ENCODE data around the gene EMX1. TPM values are rescaled to one million over a fixed set of nuclear protein-coding genes. Genes with fewer than 3 reads are reported as not detected.

EMX1 gene
- total RNA-seq, result not detected in 2 replicates

- intact Hi-C loops (cut with micrococcal nuclease), result loop anchor here (5.0 kb wide), 1 partner anchor 55 kb away; no protein-coding TSS in a partner anchor
- no peaks in the 10 kb centered on the region for H3K9me3 Mint-ChIP-seq
- H3K4me1 Mint-ChIP-seq (ENCODE audit: low read depth), result peaks cover 8% of the 10 kb centered on the region
- H3K27ac Mint-ChIP-seq, result no peak within 1 kb of the TSS
- H3K36me3 Mint-ChIP-seq (ENCODE audit: low read depth), result no peaks in the 10 kb centered on the region
- no peak for DNase-seq (ENCODE audit: low spot score)
- H3K27me3 Mint-ChIP-seq (ENCODE audit: low read depth), result peaks cover 71% of the 10 kb centered on the region
- H3K4me3 Mint-ChIP-seq (ENCODE audit: low read depth), result peak within 1 kb of the TSS; percentile 41
These were observed at the start of gene EMX1 for GRCh38 chr2:72917138-72917876. EMX1 (plus strand) TSS chr2:72917519; CDS start chr2:72917853, 334 bp downstream.

DNA sequence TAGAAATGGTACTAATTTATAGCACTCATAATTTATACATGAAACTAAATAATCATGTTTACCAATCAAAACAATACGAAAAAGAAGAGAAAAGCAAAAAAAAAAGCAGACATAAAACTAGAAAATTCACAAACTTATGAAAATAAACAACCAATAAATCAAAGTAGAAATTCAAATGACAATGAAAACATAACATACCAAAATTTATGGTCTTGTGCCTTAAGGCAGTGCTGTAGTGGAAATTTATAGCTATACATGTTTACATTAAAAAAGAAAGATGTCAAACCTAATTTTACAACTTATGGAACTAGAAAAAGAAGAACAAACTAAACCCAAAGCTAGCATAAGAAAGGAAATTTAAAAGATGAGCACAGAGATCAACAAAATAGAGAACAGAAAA, 46.3 kb upstream of the EMX1 start:
- H3K9me3 Mint-ChIP-seq, result no peaks in the 10 kb centered on the region
- H3K4me3 Mint-ChIP-seq (ENCODE audit: low read depth), result no peak overlapping the region
- H3K27me3 Mint-ChIP-seq (ENCODE audit: low read depth), result peaks cover 35% of the 10 kb centered on the region

GRCh38 chr2:72871880-72872279, 45.4 kb upstream of the EMX1 start:
- peaks cover 35% of the 10 kb centered on the region for H3K27me3 Mint-ChIP-seq (ENCODE audit: low read depth)

More for the DNA sequence above, 46.3 kb upstream of the EMX1 start:
- intact Hi-C loops (cut with micrococcal nuclease), result no loop called here
- H3K4me1 Mint-ChIP-seq (ENCODE audit: low read depth), result no peaks in the 10 kb centered on the region
- no peaks in the 10 kb centered on the region for H3K36me3 Mint-ChIP-seq (ENCODE audit: low read depth)
- DNase-seq (ENCODE audit: low spot score), result no peak
- H3K27ac Mint-ChIP-seq, result no peak overlapping the region

DNA sequence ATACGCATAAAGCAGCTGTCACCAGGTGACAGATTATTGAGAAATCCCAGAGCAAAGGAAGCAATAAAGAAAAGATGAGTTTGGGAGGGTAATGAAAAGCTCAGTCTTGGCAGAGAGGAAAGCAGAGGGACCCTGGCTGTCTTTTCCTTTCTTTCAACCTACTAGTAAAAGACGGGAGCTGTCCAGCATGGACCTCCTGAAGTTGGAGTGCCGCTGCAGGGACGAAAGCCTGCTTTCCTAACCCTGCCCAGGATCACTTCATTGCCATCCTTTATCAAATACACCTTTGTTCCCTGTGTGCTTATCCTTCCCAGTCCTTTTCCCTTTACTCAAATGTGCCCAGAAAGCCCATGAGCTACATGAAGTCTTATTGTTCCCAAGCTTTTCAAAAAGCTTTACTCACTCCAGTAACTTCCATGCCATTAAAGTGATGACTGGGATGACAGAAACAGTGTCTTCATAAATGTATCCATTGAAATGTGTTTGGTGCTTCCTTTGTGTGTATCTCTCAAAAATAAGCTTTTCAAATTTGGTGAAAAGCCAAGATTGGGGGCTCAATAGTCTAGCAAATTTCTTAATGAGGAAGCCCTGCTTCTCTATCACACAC, 33.9 kb upstream of the EMX1 start:
- intact Hi-C loops (cut with micrococcal nuclease), result no loop called here
- H3K27ac Mint-ChIP-seq, result no peak overlapping the region
- peaks cover 1% of the 10 kb centered on the region for H3K4me1 Mint-ChIP-seq (ENCODE audit: low read depth)
- no peaks in the 10 kb centered on the region for H3K9me3 Mint-ChIP-seq
- H3K27me3 Mint-ChIP-seq (ENCODE audit: low read depth), result peaks cover 34% of the 10 kb centered on the region
- no peak for DNase-seq (ENCODE audit: low spot score)
- no peaks in the 10 kb centered on the region for H3K36me3 Mint-ChIP-seq (ENCODE audit: low read depth)
- H3K4me3 Mint-ChIP-seq (ENCODE audit: low read depth), result no peak overlapping the region

More at GRCh38 chr2:72871880-72872279, 45.4 kb upstream of the EMX1 start:
- no peaks in the 10 kb centered on the region for H3K4me1 Mint-ChIP-seq (ENCODE audit: low read depth)
- no peak for DNase-seq (ENCODE audit: low spot score)
- no peak overlapping the region for H3K4me3 Mint-ChIP-seq (ENCODE audit: low read depth)
- intact Hi-C loops (cut with micrococcal nuclease), result no loop called here
- no peak overlapping the region for H3K27ac Mint-ChIP-seq
- no peaks in the 10 kb centered on the region for H3K9me3 Mint-ChIP-seq
- H3K36me3 Mint-ChIP-seq (ENCODE audit: low read depth), result no peaks in the 10 kb centered on the region

- H3K4me3 Mint-ChIP-seq (ENCODE audit: low read depth), result peak overlapping the region; percentile 63
- H3K9me3 Mint-ChIP-seq, result no peaks in the 10 kb centered on the region
- intact Hi-C loops (cut with micrococcal nuclease), result loop anchor here (5.0 kb wide), 1 partner anchor 276 kb away; no protein-coding TSS in a partner anchor
- H3K4me1 Mint-ChIP-seq (ENCODE audit: low read depth), result peaks cover 1% of the 10 kb centered on the region
- no peak overlapping the region for H3K27ac Mint-ChIP-seq
- no peaks in the 10 kb centered on the region for H3K36me3 Mint-ChIP-seq (ENCODE audit: low read depth)
- DNase-seq (ENCODE audit: low spot score), result no peak
- H3K27me3 Mint-ChIP-seq (ENCODE audit: low read depth), result peaks cover 29% of the 10 kb centered on the region
These were observed 30.8 kb upstream of the EMX1 start for GRCh38 chr2:72886505-72887031.

DNA sequence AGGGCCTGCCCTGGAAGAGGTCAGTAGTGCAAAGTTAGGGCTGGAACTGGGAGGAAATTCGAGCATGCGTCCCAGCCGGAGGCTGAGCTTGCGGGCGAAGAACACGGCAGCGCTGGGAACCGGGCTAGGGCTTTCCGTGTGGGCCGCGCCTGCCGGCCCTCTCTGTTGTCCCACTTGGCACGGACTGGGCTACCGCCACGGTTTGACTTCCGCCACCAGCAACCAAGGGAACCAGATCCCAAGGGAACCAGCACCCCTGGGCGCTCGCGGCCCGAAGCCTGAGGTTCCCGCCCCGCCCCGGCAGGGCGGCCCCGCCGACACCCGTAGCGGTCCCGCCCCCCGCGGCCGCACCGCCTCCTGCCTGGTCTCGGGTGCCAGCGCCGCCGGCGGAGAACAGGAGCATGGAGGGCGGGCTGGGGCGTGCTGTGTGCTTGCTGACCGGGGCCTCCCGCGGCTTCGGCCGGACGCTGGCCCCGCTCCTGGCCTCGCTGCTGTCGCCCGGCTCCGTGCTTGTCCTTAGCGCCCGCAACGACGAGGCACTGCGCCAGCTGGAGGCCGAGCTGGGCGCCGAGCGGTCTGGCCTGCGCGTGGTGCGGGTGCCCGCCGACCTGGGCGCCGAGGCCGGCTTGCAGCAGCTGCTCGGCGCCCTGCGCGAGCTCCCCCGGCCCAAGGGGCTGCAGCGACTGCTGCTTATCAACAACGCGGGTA, 30.1 kb upstream of the EMX1 start, which contains the start of gene SPR:
TSS of gene SPR (plus strand) at position 377 of the 708 bp plus-strand sequence. CDS start at position 402, 25 bp downstream.
- Mint-ChIP-seq H3K36me3 (ENCODE audit: low read depth) (no peaks in the 10 kb centered on the region), H3K27ac (no peak within 1 kb of the TSS), H3K4me1 (ENCODE audit: low read depth) (peaks cover 1% of the 10 kb centered on the region), H3K9me3 (no peaks in the 10 kb centered on the region), H3K27me3 (ENCODE audit: low read depth) (peaks cover 24% of the 10 kb centered on the region), H3K4me3 (ENCODE audit: low read depth) (peak within 1 kb of the TSS; percentile 77)
- intact Hi-C loops (cut with micrococcal nuclease), result loop anchor here (5.0 kb wide), 1 partner anchor 275 kb away; no protein-coding TSS in a partner anchor
- peak; percentile 60 for DNase-seq (ENCODE audit: low spot score)

DNA sequence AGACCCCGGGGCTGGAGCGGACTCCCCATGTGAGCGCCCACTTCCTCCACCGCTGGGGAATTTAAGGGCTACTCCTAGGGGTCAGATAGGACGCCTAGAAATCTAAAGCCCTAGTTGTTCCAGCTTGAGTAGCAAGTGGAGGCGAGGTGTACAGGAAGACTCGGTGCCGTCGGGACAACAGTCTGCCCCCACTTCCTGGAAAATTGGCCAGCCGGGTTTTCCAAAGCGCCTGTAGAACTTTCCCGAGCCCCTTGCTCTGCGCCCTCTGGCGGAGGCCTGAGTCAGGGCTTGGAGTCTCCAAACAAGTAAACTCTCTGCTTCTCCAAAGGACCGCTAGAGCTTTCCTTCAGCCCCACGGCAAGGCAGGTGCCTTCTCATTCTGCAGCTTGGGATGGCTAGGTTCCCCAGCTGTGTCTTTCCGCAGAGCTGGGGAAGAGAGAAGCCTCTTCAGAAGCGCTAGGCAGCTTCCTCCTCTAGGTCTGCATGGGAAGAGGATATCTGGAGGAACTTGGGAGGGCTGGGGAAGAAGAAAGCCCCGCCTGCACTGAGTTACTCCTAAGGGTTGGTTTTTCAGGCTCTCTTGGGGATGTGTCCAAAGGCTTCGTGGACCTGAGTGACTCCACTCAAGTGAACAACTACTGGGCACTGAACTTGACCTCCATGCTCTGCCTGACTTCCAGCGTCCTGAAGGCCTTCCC, 29.4 kb upstream of the EMX1 start:
- H3K27me3 Mint-ChIP-seq (ENCODE audit: low read depth), result peaks cover 24% of the 10 kb centered on the region
- peak overlapping the region; percentile 77 for H3K4me3 Mint-ChIP-seq (ENCODE audit: low read depth)
- peak; percentile 36 for DNase-seq (ENCODE audit: low spot score)
- peaks cover 1% of the 10 kb centered on the region for H3K4me1 Mint-ChIP-seq (ENCODE audit: low read depth)
- no peaks in the 10 kb centered on the region for H3K36me3 Mint-ChIP-seq (ENCODE audit: low read depth)
- intact Hi-C loops (cut with micrococcal nuclease), result loop anchor here (5.0 kb wide), 1 partner anchor 274 kb away; no protein-coding TSS in a partner anchor
- H3K27ac Mint-ChIP-seq, result no peak overlapping the region
- no peaks in the 10 kb centered on the region for H3K9me3 Mint-ChIP-seq

- Mint-ChIP-seq H3K27me3 (ENCODE audit: low read depth) (peaks cover 22% of the 10 kb centered on the region), H3K4me1 (ENCODE audit: low read depth) (peaks cover 1% of the 10 kb centered on the region), H3K36me3 (ENCODE audit: low read depth) (no peaks in the 10 kb centered on the region), H3K4me3 (ENCODE audit: low read depth) (no peak overlapping the region), H3K27ac (no peak overlapping the region), H3K9me3 (no peaks in the 10 kb centered on the region)
- intact Hi-C loops (cut with micrococcal nuclease), result loop anchor here (5.0 kb wide), 1 partner anchor 274 kb away; no protein-coding TSS in a partner anchor
- DNase-seq (ENCODE audit: low spot score), result no peak
These were observed 28.7 kb upstream of the EMX1 start for GRCh38 chr2:72888438-72889202.

DNA sequence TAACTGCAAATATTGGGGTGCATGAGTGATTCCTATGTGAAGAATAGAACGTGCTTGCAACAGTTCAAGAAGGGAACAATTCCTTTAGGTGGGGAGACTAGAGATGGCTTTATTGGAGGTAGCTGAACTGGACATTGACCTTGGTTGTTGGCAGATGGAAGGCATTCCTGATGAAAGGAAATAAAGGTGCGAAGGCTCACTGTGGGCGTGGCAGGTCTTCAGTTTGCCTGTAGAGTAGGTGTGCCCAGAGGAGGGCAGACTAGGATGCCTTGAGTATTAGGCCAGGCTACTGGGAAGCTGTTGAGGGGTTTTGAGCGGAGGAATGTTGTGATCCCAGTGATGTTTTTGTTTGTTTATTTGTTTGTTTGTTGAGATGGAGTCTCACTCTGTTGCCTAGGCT, 27.3 kb upstream of the EMX1 start:
- Mint-ChIP-seq H3K4me3 (ENCODE audit: low read depth) (no peak overlapping the region), H3K27ac (no peak overlapping the region), H3K9me3 (no peaks in the 10 kb centered on the region), H3K27me3 (ENCODE audit: low read depth) (peaks cover 17% of the 10 kb centered on the region), H3K36me3 (ENCODE audit: low read depth) (no peaks in the 10 kb centered on the region), H3K4me1 (ENCODE audit: low read depth) (peaks cover 1% of the 10 kb centered on the region)
- DNase-seq (ENCODE audit: low spot score), result no peak
- intact Hi-C loops (cut with micrococcal nuclease), result loop anchor here (5.0 kb wide), 2 partner anchors 197 to 272 kb away; no protein-coding TSS in a partner anchor

GRCh38 chr2:72891091-72891818, 26.1 kb upstream of the EMX1 start:
- H3K27me3 Mint-ChIP-seq (ENCODE audit: low read depth), result peaks cover 14% of the 10 kb centered on the region
- no peak overlapping the region for H3K4me3 Mint-ChIP-seq (ENCODE audit: low read depth)
- intact Hi-C loops (cut with micrococcal nuclease), result loop anchor here (5.0 kb wide), 1 partner anchor 196 kb away; no protein-coding TSS in a partner anchor

More at GRCh38 chr2:72891091-72891818, 26.1 kb upstream of the EMX1 start:
- DNase-seq (ENCODE audit: low spot score), result no peak
- H3K36me3 Mint-ChIP-seq (ENCODE audit: low read depth), result no peaks in the 10 kb centered on the region
- no peak overlapping the region for H3K27ac Mint-ChIP-seq
- H3K4me1 Mint-ChIP-seq (ENCODE audit: low read depth), result peaks cover 1% of the 10 kb centered on the region
- no peaks in the 10 kb centered on the region for H3K9me3 Mint-ChIP-seq

Data from activated T-helper 2 cell treated with anti-CD3 and anti-CD28 coated beads, Interferon-gamma antibody, Interleukin-2, Interleukin-4, amounts not matched to agents 10 μg/mL and 5 μg/mL and 100 μg/mL, durations not matched to agents 14 hours and 24 hours and 36 hours (primary cell).